GM23248 (cell line): ENCODE measurements around the gene DOCK3. TPM values are rescaled to one million over a fixed set of nuclear protein-coding genes. Genes with fewer than 3 reads are reported as not detected.

Source experiments
- DNase-seq: peaks from one replicate; pipeline ENCODE4 v3.0.0-alpha.2; 2015
- H2AFZ ChIP-seq: fragments of 200-600 bp; sonication (generic); 2 replicates; pipeline ENCODE4 v1.6.1; 2016; ENCODE audit warnings: antibody characterized with exemption
- H3F3A ChIP-seq: fragments of 200-600 bp; sonication (generic); 2 replicates; pipeline ENCODE4 v1.6.1; 2016; ENCODE audit warnings: mild to moderate bottlenecking, antibody characterized with exemption, mixed run types; ENCODE audit not compliant: insufficient read depth
- H3K27ac ChIP-seq: fragments of 200-600 bp; sonication (generic); 2 replicates; pipeline ENCODE4 v1.5.1; 2016; ENCODE audit warnings: mild to moderate bottlenecking
- H3K27me3 ChIP-seq: fragments of 200-600 bp; sonication (generic); replicated peaks from 2 replicates; pipeline ENCODE4 v1.6.1; 2016; ENCODE audit warnings: mild to moderate bottlenecking; ENCODE audit not compliant: insufficient read depth
- H3K36me3 ChIP-seq: fragments of 200-600 bp; sonication (generic); 2 replicates; pipeline ENCODE4 v1.6.1; 2016; ENCODE audit warnings: low read depth, mild to moderate bottlenecking
- H3K4me1 ChIP-seq: fragments of 200-600 bp; sonication (generic); 2 replicates; pipeline ENCODE4 v1.6.1; 2016; ENCODE audit warnings: mild to moderate bottlenecking; ENCODE audit not compliant: insufficient read depth
- H3K4me2 ChIP-seq: fragments of 200-600 bp; sonication (generic); one replicate; pipeline ENCODE4 v1.6.1; 2016; ENCODE audit warnings: mild to moderate bottlenecking; ENCODE audit not compliant: unreplicated experiment
- H3K4me3 ChIP-seq: fragments of 200-600 bp; sonication (generic); 2 replicates; pipeline ENCODE4 v1.5.1; 2016; ENCODE audit warnings: mild to moderate bottlenecking
- H3K79me2 ChIP-seq: fragments of 200-600 bp; sonication (generic); 2 replicates; pipeline ENCODE4 v1.6.1; 2016; ENCODE audit warnings: mild to moderate bottlenecking; ENCODE audit not compliant: insufficient read depth
- H3K9ac ChIP-seq: fragments of 200-600 bp; sonication (generic); 2 replicates; pipeline ENCODE4 v1.6.1; 2016; ENCODE audit warnings: mild to moderate bottlenecking
- H3K9me2 ChIP-seq: fragments of 200-600 bp; sonication (generic); 2 replicates; pipeline ENCODE4 v1.6.1; 2016; ENCODE audit warnings: mixed run types, mild to moderate bottlenecking, moderate library complexity; ENCODE audit not compliant: insufficient read depth
- H3K9me3 ChIP-seq: fragments of 200-600 bp; sonication (generic); one replicate; pipeline ENCODE4 v1.6.1; 2017; ENCODE audit warnings: low read depth
- H4K20me1 ChIP-seq: fragments of 200-600 bp; sonication (generic); 2 replicates; pipeline ENCODE4 v1.6.0; 2016; ENCODE audit not compliant: insufficient read depth
- EZH2 ChIP-seq: fragments of 200-600 bp; sonication (generic); IDR thresholded peaks from 2 replicates; pipeline ENCODE4 v1.6.1; 2018; ENCODE audit warnings: antibody characterized with exemption, mild to moderate bottlenecking; ENCODE audit not compliant: insufficient read depth, poor library complexity, severe bottlenecking
- EZH2phosphoT487 ChIP-seq: fragments of 200-600 bp; sonication (generic); IDR thresholded peaks from 2 replicates; pipeline ENCODE4 v1.6.1; 2018; ENCODE audit warnings: antibody characterized with exemption, moderate library complexity, mild to moderate bottlenecking, low read depth; ENCODE audit not compliant: insufficient read depth
- WGBS, 2 experiments: methylation state at CpG; one replicate each; pipeline ENCODE4 v1.1.6; 2015 to 2017; ENCODE audit warnings: low lambda C conversion rate in 2 of 2, low coverage in 1 of 2; ENCODE audit errors: missing lambda C conversion rate in 2 of 2; 5-methylcytosine and 5-hydroxymethylcytosine counted together
- in situ Hi-C: fragments of 300-500 bp; cut with MboI; formaldehyde crosslinking; loops from 2 replicates; pipeline ENCODE4 v1.15.0; 2020
- polyA plus RNA-seq: library from polyadenylated mRNA; unstranded; fragments of >200 nt; fragmentation: Nextera tagmentation; extraction: Ambion mirVana; gene quantifications from 2 replicates; pipeline ENCODE4 v1.2.1, GENCODE V29; 2016
- total RNA-seq: library from RNA; depleted of rRNA; stranded (reverse); fragments of >200 nt; shearing (Covaris generic); gene quantifications from 2 replicates; pipeline ENCODE4 v1.2.3, GENCODE V29; 2014

DOCK3 gene
- total and polyA plus RNA-seq, 2 experiments from 2014 or later = 0.23 to 0.43 TPM

DNA sequence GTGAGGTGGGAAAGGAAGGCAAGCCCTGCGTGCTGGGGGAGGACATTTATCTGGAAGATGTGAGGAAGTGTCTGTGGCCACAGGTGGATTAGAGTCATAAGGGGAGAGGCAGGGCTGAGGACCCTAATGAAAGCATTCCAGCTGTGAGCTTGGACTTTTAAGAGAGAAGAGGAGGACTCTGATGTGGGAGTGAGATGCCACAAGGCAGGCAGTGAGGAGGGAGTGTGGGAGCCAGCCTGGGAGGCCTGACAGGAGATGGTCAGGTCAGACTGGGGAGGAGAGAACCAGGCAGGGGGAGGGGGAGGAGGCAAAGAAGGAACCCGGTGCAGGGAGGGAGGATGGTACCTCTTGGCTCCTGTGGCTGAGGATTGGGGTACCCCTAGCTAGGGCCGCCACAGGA, 36.8 kb upstream of the DOCK3 start:
- Histone ChIP-seq H3K27me3 (no peaks in the 10 kb centered on the region), H3K4me1 (peaks cover 25% of the 10 kb centered on the region), H3K36me3 (no peaks in the 10 kb centered on the region; the same call in 1 of the 2 replicates), H2AFZ (no peak overlapping the region), H3K9ac (peak overlapping the region; percentile 69; the same call in 1 of the 2 replicates), H3K9me3 (no peaks in the 10 kb centered on the region), H3F3A (peaks cover 7% of the 10 kb centered on the region; the same call in 1 of the 2 replicates), H4K20me1 (no peaks in the 10 kb centered on the region), H3K27ac (peak overlapping the region; percentile 84; the same call in 1 of the 2 replicates), H3K4me2 (no peak overlapping the region), H3K4me3 (no peak overlapping the region), H3K79me2 (peaks cover 51% of the 10 kb centered on the region), H3K9me2 (no peaks in the 10 kb centered on the region)
- WGBS, 2 experiments = 75 to 83% methylated on average over 2 to 3 of the region's 3 CpGs
- in situ Hi-C loops = no loop called here
- TF ChIP-seq EZH2 (no peak), EZH2phosphoT487 (no peak)
- DNase-seq = no peak

DNA sequence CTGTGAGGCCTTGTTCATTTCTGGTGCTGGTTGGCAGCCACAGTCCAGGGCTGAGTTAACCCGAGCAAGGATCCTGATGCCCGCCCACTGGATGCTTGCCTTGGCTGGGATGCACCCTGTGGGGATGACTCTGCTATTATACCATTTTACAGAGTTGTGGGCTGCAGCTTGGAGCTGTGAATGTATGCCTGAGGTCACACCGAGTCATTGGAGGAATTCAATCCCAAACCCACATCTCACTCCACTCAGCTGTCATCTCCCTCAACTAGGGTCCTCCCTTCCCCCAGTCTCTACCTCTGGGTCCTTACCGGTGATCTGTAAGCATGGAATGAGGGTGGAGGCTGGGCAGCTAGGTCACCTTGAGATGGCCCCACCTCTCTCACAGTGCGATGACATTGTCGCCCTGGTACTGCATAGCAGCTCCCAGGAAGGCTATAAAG, 35.7 kb upstream of the DOCK3 start:
- Histone ChIP-seq H3F3A (peaks cover 7% of the 10 kb centered on the region; the same call in 1 of the 2 replicates), H3K27me3 (no peaks in the 10 kb centered on the region), H3K9me2 (no peaks in the 10 kb centered on the region), H2AFZ (no peak overlapping the region), H3K9ac (peak overlapping the region; percentile 69), H3K4me1 (peaks cover 23% of the 10 kb centered on the region), H3K79me2 (peaks cover 43% of the 10 kb centered on the region), H3K4me3 (no peak overlapping the region), H3K4me2 (peak overlapping the region; percentile 57), H3K27ac (peak overlapping the region; percentile 84), H4K20me1 (no peaks in the 10 kb centered on the region), H3K9me3 (no peaks in the 10 kb centered on the region), H3K36me3 (no peaks in the 10 kb centered on the region; the same call in 1 of the 2 replicates)
- 32 to 34% methylated on average over 6 of the region's 6 CpGs for WGBS, 2 experiments
- peak; percentile 95 for DNase-seq
- TF ChIP-seq EZH2phosphoT487 = no peak
- no peak for TF ChIP-seq EZH2
- in situ Hi-C loops = no loop called here

DNA sequence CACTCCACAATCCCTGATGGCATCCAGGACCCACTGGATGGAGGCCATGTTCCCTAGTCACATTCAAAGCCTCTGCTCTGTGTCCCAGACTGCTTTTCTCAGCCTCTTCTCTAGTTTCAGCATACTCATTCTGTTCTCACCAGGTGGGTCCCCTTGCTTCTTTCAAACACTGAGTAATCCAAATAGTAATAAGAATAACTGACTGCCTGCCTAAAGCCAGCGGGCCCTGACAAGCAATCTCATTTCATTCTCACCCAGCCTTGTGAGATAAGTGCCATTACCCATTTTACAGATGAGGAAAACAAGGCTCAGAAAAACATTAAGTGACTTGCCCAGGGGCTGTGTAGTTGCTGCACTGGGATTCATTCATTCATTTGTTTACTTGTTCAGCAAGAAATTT, 32.3 kb upstream of the DOCK3 start:
- Histone ChIP-seq H3K9me3 (no peaks in the 10 kb centered on the region), H4K20me1 (no peaks in the 10 kb centered on the region), H3K4me2 (no peak overlapping the region), H3K4me3 (no peak overlapping the region), H3K9ac (no peak overlapping the region), H3K9me2 (no peaks in the 10 kb centered on the region), H3K4me1 (peaks cover 23% of the 10 kb centered on the region), H3K36me3 (no peaks in the 10 kb centered on the region; the same call in 1 of the 2 replicates), H2AFZ (no peak overlapping the region), H3K79me2 (peaks cover 19% of the 10 kb centered on the region), H3K27me3 (no peaks in the 10 kb centered on the region), H3K27ac (no peak overlapping the region), H3F3A (peaks cover 7% of the 10 kb centered on the region; the same call in 1 of the 2 replicates)
- 95 to 100% methylated on average over 1 of the region's 1 CpG for WGBS, 2 experiments
- TF ChIP-seq EZH2phosphoT487 = no peak
- TF ChIP-seq EZH2 = no peak
- no peak for DNase-seq
- in situ Hi-C loops = no loop called here

DNA sequence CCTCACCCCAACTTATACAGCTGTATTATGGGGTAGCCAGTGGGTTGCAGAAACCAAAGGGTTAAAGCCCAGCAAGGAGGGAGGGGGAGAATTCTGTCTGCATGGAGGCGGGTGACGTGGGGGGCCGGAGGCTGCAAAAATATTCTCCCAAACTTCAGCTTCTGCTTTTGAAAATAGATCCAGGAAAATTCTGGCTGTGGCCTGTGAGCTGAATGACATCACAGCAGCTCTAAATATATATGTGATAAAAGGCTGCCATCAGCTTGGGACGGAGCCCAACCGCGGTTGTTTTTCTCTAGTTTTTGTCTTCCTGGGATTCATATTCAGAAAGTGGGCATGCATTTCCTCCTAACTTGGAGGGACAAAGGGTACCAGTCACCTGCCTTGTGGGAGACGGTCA, 30.2 kb upstream of the DOCK3 start:
- H3K27me3 ChIP-seq = no peaks in the 10 kb centered on the region
- DNase-seq = no peak
- H3K4me2 ChIP-seq = no peak overlapping the region
- H3K27ac ChIP-seq = no peak overlapping the region
- no peaks in the 10 kb centered on the region for H3K9me2 ChIP-seq
- TF ChIP-seq EZH2 (no peak), EZH2phosphoT487 (no peak)
- 0 out of 2 replicates have a peak, but pooled peaks cover 8% of the 10 kb centered on the region for H3K79me2 ChIP-seq
- no peak overlapping the region for H2AFZ ChIP-seq
- no peak overlapping the region for H3K9ac ChIP-seq
- no peaks in the 10 kb centered on the region for H3K9me3 ChIP-seq
- peaks cover 7% of the 10 kb centered on the region for H3K4me1 ChIP-seq
- no peaks in the 10 kb centered on the region for H3F3A ChIP-seq
- in situ Hi-C loops = no loop called here
- WGBS, 2 experiments = 79 to 80% methylated on average over 5 to 7 of the region's 7 CpGs
- no peak overlapping the region for H3K4me3 ChIP-seq
- no peaks in the 10 kb centered on the region for H4K20me1 ChIP-seq
- H3K36me3 ChIP-seq = no peaks in the 10 kb centered on the region; the same call in 1 of the 2 replicates
